WTC11 (cell line): ENCODE results near the gene IQSEC1. TPM values are rescaled to one million over a fixed set of nuclear protein-coding genes. Genes with fewer than 3 reads are reported as not detected.
A peak's percentile ranks its signal among the peaks of the same experiment; 100 is the strongest.

Source experiments
- ATAC-seq: fragments of 200-7000 bp; cut with Tn5 transposase; 2 replicates; pipeline ENCODE4 v1.10.0; 2021; ENCODE audit warnings: mild to moderate bottlenecking, moderate library complexity
- CTCF ChIA-PET: fragments of 300-600 bp; sonication (Branson Sonifier 250); formaldehyde crosslinking; loops from one replicate; lab custom pipeline; 2021; ENCODE audit warnings: antibody characterized with exemption; lab: Charles Lee
- POLR2A ChIA-PET: fragments of 350-600 bp; sonication (Branson Sonifier 250); formaldehyde crosslinking; loops from one replicate; lab custom pipeline; 2021; ENCODE audit warnings: antibody characterized with exemption; lab: Charles Lee
- DNase-seq: peaks from one replicate; pipeline ENCODE4 v3.0.0; 2021; ENCODE audit warnings: low spot score
- H3K27ac Mint-ChIP-seq: 2 replicates; pipeline ENCODE4 v1.8.0; 2021; ENCODE audit warnings: mixed read lengths
- H3K27me3 Mint-ChIP-seq: 2 replicates; pipeline ENCODE4 v1.8.0; 2021; ENCODE audit warnings: low read depth, mild to moderate bottlenecking, moderate library complexity, mixed read lengths
- H3K36me3 Mint-ChIP-seq: 2 replicates; pipeline ENCODE4 v1.8.0; 2021; ENCODE audit warnings: mixed read lengths
- H3K4me1 Mint-ChIP-seq: 2 replicates; pipeline ENCODE4 v1.8.0; 2022; ENCODE audit warnings: mixed read lengths
- H3K4me3 Mint-ChIP-seq: 2 replicates; pipeline ENCODE4 v1.8.0; 2021; ENCODE audit warnings: mild to moderate bottlenecking, moderate library complexity, mixed read lengths
- H3K9me3 Mint-ChIP-seq: 2 replicates; pipeline ENCODE4 v1.8.0; 2021; ENCODE audit warnings: mixed read lengths
- CBFB ChIP-seq: sonication (generic); formaldehyde crosslinking; IDR thresholded peaks from 2 replicates; pipeline ENCODE4 v1.8.1; 2022; ENCODE audit warnings: mild to moderate bottlenecking, low read depth, missing genetic modification reagents
- E2F5 ChIP-seq: sonication (generic); formaldehyde crosslinking; IDR thresholded peaks from 2 replicates; pipeline ENCODE4 v1.8.1; 2022; ENCODE audit warnings: mild to moderate bottlenecking, moderate library complexity, missing genetic modification reagents
- ESRRA ChIP-seq: sonication (generic); formaldehyde crosslinking; IDR thresholded peaks from 2 replicates; pipeline ENCODE4 v1.8.1; 2022; ENCODE audit warnings: mild to moderate bottlenecking, missing genetic modification reagents, borderline replicate concordance
- ETV6 ChIP-seq: sonication (generic); formaldehyde crosslinking; IDR thresholded peaks from 2 replicates; pipeline ENCODE4 v1.8.1; 2022; ENCODE audit warnings: mild to moderate bottlenecking, missing genetic modification reagents
- FOXJ3 ChIP-seq: sonication (generic); formaldehyde crosslinking; IDR thresholded peaks from 2 replicates; pipeline ENCODE4 v1.9.0; 2021; ENCODE audit warnings: missing genetic modification reagents, mild to moderate bottlenecking, borderline replicate concordance
- FOXP1 ChIP-seq: sonication (generic); formaldehyde crosslinking; IDR thresholded peaks from 2 replicates; pipeline ENCODE4 v1.8.0; 2022; ENCODE audit warnings: missing genetic modification reagents, mild to moderate bottlenecking, moderate library complexity, borderline replicate concordance
- GRHL2 ChIP-seq: fragments of 250-450 bp; sonication (Bioruptor Pico); IDR thresholded peaks from 2 replicates; pipeline ENCODE4 v1.8.0; 2022; ENCODE audit warnings: mild to moderate bottlenecking, moderate library complexity; ENCODE audit not compliant: insufficient replicate concordance, severe bottlenecking
- NR2C2 ChIP-seq: sonication (generic); formaldehyde crosslinking; IDR thresholded peaks from 2 replicates; pipeline ENCODE4 v1.8.0; 2022; ENCODE audit warnings: mild to moderate bottlenecking, missing genetic modification reagents
- SMAD3 ChIP-seq: sonication (generic); formaldehyde crosslinking; IDR thresholded peaks from 2 replicates; pipeline ENCODE4 v1.8.0; 2022; ENCODE audit warnings: missing genetic modification reagents, mild to moderate bottlenecking, borderline replicate concordance
- TP53 ChIP-seq: sonication (generic); formaldehyde crosslinking; IDR thresholded peaks from 2 replicates; pipeline ENCODE4 v1.8.1; 2023; ENCODE audit warnings: mild to moderate bottlenecking, missing genetic modification reagents
- ZBTB43 ChIP-seq: sonication (generic); formaldehyde crosslinking; IDR thresholded peaks from 2 replicates; pipeline ENCODE4 v1.8.1; 2023; ENCODE audit warnings: mild to moderate bottlenecking, missing genetic modification reagents
- ZNF232 ChIP-seq: sonication (generic); formaldehyde crosslinking; IDR thresholded peaks from 2 replicates; pipeline ENCODE4 v1.8.0; 2022; ENCODE audit warnings: mild to moderate bottlenecking, missing genetic modification reagents
- ZNF396 ChIP-seq: fragments of 250-450 bp; sonication (Bioruptor Pico); IDR thresholded peaks from 2 replicates; pipeline ENCODE4 v1.8.0; 2021; ENCODE audit warnings: mild to moderate bottlenecking, moderate library complexity, borderline replicate concordance
- ZNF423 ChIP-seq: fragments of 250-450 bp; sonication (Bioruptor Pico); IDR thresholded peaks from 2 replicates; pipeline ENCODE4 v2.1.2; 2022; ENCODE audit warnings: mild to moderate bottlenecking, moderate library complexity
- ZNF671 ChIP-seq: fragments of 250-450 bp; sonication (Bioruptor Pico); IDR thresholded peaks from 2 replicates; pipeline ENCODE4 v1.8.0; 2021; ENCODE audit warnings: mild to moderate bottlenecking
- total RNA-seq: library from RNA; stranded (reverse); gene quantifications from 3 replicates; pipeline ENCODE4 v1.2.3, GENCODE V29; 2021
- TF ChIP-seq, protein P1 (sequence below): sonication (generic); formaldehyde crosslinking; IDR thresholded peaks from 2 replicates; pipeline ENCODE4 v1.8.1; 2023; ENCODE audit warnings: mild to moderate bottlenecking, missing genetic modification reagents
- TF ChIP-seq, protein P2 (sequence below): fragments of 250-450 bp; sonication (Bioruptor Pico); conservative IDR thresholded peaks from 2 replicates; pipeline ENCODE4 v1.9.0; 2021; ENCODE audit warnings: mild to moderate bottlenecking
- TF ChIP-seq, protein P3 (sequence below): sonication (generic); formaldehyde crosslinking; IDR thresholded peaks from 2 replicates; pipeline ENCODE4 v1.8.1; 2023; ENCODE audit warnings: mild to moderate bottlenecking, missing genetic modification reagents, moderate library complexity
- TF ChIP-seq, protein P4 (sequence below): sonication (generic); formaldehyde crosslinking; IDR thresholded peaks from 2 replicates; pipeline ENCODE4 v1.8.1; 2023; ENCODE audit warnings: mild to moderate bottlenecking, missing genetic modification reagents, borderline replicate concordance

IQSEC1 gene
- total RNA-seq, 1 experiment from 2014 or later = 35.0 TPM

DNA sequence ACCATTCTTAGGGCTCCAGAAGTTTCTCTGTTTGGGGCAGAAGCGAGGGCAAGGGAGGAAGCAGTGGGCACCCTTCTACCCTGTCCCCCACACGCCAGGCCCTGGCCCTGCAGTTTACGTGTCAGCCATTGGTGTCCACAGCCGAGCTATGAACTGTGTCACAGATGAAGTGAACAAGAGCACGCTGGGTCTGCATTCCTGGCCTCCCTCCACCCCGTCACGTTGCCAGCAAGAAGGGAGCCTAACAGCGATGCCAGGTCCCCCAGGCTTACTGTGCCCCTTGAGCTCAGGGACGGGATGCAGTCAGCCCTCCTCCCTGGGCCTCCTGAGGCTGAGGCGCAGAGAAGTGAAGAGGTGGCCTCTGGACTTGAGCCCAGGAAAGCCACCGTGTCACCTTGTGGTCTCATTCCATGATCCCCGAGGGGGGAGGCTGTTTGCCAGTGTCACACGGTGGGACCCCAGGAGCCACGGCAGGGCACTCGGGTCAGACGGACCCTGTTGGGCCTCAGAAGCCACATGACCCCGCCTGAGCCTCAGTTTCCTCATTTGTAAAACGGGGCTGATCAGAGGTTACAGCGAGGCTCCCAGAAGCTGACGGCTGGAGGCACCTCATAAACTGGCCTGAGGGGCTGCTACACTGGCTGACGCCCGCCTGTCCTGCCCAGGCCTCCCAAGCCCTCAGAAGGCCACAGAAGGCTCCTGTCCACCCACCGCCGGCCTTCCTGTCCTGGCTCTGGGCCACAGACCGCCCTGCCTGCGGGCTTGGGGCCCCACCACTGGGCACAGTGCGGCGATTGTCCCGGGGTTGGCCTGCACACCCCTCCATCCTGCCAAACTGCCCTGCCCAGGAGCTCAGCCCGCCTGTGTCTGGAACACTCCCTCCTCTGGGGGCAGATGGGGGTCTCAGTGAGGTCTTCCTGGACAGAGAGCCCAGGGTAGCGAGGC is 18.6 kb downstream of the IQSEC1 start (continued):
- TF ChIP-seq, protein P1, sequence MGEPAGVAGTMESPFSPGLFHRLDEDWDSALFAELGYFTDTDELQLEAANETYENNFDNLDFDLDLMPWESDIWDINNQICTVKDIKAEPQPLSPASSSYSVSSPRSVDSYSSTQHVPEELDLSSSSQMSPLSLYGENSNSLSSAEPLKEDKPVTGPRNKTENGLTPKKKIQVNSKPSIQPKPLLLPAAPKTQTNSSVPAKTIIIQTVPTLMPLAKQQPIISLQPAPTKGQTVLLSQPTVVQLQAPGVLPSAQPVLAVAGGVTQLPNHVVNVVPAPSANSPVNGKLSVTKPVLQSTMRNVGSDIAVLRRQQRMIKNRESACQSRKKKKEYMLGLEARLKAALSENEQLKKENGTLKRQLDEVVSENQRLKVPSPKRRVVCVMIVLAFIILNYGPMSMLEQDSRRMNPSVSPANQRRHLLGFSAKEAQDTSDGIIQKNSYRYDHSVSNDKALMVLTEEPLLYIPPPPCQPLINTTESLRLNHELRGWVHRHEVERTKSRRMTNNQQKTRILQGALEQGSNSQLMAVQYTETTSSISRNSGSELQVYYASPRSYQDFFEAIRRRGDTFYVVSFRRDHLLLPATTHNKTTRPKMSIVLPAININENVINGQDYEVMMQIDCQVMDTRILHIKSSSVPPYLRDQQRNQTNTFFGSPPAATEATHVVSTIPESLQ (CRISPR knock-in tag) = no peak
- TF ChIP-seq E2F5 (CRISPR knock-in tag) = no peak
- no peak for TF ChIP-seq GRHL2 (CRISPR knock-in tag)
- TF ChIP-seq, protein P2, sequence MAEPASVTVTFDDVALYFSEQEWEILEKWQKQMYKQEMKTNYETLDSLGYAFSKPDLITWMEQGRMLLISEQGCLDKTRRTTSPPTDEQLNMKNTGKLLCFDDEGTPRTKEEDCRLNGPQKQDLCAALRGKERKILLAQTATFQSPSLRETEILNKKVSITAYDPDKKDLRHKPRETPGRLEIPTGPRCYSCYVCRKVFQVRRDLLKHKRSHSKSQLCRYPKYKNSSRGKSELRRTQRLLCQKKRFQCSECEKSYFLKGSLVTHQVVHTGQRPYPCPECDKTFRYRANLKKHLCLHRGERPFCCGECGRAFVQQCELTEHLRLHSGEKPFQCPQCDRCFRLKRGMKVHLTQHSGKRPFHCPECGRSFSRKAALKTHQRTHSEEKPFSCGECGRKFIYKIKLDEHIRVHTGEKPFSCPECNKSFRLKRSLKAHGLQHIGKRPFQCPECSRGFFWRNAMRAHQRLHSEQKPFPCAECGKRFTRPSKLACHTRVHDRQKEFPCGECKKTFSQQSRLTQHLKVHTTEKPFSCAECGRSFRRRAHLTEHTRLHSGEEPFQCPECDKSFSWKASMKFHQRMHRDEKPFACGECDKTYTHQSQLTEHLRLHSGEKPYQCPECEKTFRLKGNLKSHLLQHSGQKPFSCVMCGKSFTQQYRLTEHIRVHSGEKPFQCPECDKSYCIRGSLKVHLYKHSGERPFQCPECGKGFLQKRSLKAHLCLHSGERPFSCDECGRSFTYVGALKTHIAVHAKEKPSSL = no peak

GRCh38 chr3:13053893-13054292 is 19.3 kb downstream of the IQSEC1 start:
- POLR2A ChIA-PET = no interaction called here
- Mint-ChIP-seq H3K4me3 (no peak overlapping the region), H3K36me3 (no peaks in the 10 kb centered on the region)

DNA sequence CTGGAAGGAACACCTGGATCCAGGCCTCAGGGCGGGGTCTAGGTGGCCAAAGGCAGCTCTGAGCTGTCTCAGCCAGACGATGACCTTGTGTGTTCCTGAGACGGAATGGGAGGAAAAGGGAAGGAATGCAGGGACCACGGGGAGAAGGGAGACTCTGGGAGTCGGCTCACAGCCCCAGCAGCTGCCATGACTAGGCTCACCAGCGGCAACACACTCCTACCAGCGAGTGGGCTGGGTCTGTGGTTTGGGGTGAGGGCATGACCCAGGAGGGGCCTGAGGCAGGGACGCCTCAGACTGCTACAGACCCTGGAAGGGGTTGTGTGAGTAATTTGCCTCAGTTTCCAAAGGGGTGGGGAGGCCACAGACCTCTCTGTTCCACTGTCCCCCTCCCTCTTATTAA is 19.8 kb downstream of the IQSEC1 start:
- DNase-seq (no peak), ATAC-seq (no peak)
- ChIA-PET POLR2A (no interaction called here), CTCF (interaction anchor here (1.8 kb wide), 1 partner anchor 39 kb away, joined by 5 read pairs; no protein-coding TSS in a partner anchor)
- H3K9me3 Mint-ChIP-seq = no peaks in the 10 kb centered on the region
- H3K27ac Mint-ChIP-seq = peak overlapping the region; percentile 78; the same call in 1 of the 2 replicates
- H3K27me3 Mint-ChIP-seq = no peaks in the 10 kb centered on the region
- H3K4me1 Mint-ChIP-seq = peaks cover 14% of the 10 kb centered on the region
- no peak overlapping the region for H3K4me3 Mint-ChIP-seq
- no peaks in the 10 kb centered on the region for H3K36me3 Mint-ChIP-seq
- TF ChIP-seq FOXP1 = no peak
- no peak for TF ChIP-seq NR2C2 (CRISPR knock-in tag)
- no peak for TF ChIP-seq FOXJ3 (CRISPR knock-in tag)
- TF ChIP-seq ZNF396 (CRISPR knock-in tag) = no peak
- no peak for TF ChIP-seq TP53
- TF ChIP-seq ZNF423 (CRISPR knock-in tag) = no peak
- no peak for TF ChIP-seq SMAD3 (CRISPR knock-in tag)
- TF ChIP-seq CBFB (CRISPR knock-in tag) = no peak
- TF ChIP-seq ZBTB43 (CRISPR knock-in tag) = no peak
- TF ChIP-seq ESRRA (CRISPR knock-in tag) = no peak
- TF ChIP-seq, protein P3, sequence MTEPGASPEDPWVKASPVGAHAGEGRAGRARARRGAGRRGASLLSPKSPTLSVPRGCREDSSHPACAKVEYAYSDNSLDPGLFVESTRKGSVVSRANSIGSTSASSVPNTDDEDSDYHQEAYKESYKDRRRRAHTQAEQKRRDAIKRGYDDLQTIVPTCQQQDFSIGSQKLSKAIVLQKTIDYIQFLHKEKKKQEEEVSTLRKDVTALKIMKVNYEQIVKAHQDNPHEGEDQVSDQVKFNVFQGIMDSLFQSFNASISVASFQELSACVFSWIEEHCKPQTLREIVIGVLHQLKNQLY (CRISPR knock-in tag) = no peak
- no peak for TF ChIP-seq ZNF671 (CRISPR knock-in tag)
- TF ChIP-seq, protein P4, sequence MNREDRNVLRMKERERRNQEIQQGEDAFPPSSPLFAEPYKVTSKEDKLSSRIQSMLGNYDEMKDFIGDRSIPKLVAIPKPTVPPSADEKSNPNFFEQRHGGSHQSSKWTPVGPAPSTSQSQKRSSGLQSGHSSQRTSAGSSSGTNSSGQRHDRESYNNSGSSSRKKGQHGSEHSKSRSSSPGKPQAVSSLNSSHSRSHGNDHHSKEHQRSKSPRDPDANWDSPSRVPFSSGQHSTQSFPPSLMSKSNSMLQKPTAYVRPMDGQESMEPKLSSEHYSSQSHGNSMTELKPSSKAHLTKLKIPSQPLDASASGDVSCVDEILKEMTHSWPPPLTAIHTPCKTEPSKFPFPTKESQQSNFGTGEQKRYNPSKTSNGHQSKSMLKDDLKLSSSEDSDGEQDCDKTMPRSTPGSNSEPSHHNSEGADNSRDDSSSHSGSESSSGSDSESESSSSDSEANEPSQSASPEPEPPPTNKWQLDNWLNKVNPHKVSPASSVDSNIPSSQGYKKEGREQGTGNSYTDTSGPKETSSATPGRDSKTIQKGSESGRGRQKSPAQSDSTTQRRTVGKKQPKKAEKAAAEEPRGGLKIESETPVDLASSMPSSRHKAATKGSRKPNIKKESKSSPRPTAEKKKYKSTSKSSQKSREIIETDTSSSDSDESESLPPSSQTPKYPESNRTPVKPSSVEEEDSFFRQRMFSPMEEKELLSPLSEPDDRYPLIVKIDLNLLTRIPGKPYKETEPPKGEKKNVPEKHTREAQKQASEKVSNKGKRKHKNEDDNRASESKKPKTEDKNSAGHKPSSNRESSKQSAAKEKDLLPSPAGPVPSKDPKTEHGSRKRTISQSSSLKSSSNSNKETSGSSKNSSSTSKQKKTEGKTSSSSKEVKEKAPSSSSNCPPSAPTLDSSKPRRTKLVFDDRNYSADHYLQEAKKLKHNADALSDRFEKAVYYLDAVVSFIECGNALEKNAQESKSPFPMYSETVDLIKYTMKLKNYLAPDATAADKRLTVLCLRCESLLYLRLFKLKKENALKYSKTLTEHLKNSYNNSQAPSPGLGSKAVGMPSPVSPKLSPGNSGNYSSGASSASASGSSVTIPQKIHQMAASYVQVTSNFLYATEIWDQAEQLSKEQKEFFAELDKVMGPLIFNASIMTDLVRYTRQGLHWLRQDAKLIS = no peak

More at GRCh38 chr3:13053893-13054292, 19.3 kb downstream of the IQSEC1 start:
- H3K9me3 Mint-ChIP-seq = no peaks in the 10 kb centered on the region
- TF ChIP-seq ETV6 (CRISPR knock-in tag) (no peak), ZNF232 (CRISPR knock-in tag) (no peak)
- ATAC-seq = no peak
- no peaks in the 10 kb centered on the region for H3K27me3 Mint-ChIP-seq
- no peak for DNase-seq
- H3K27ac Mint-ChIP-seq = no peak overlapping the region
- H3K4me1 Mint-ChIP-seq = peaks cover 14% of the 10 kb centered on the region
- CTCF ChIA-PET = interaction anchor here (1.8 kb wide), 1 partner anchor 38 kb away, joined by 5 read pairs; no protein-coding TSS in a partner anchor
